HG03060 (cell line): ENCODE results near the gene PROKR2.

Experiments
- ATAC-seq: cut with Tn5 transposase; IDR thresholded peaks from one replicate; pipeline ENCODE4 v1.9.1; 2021; ENCODE audit warnings: low read depth, moderate number of reproducible peaks; ENCODE audit not compliant: unreplicated experiment

PROKR2 gene

DNA sequence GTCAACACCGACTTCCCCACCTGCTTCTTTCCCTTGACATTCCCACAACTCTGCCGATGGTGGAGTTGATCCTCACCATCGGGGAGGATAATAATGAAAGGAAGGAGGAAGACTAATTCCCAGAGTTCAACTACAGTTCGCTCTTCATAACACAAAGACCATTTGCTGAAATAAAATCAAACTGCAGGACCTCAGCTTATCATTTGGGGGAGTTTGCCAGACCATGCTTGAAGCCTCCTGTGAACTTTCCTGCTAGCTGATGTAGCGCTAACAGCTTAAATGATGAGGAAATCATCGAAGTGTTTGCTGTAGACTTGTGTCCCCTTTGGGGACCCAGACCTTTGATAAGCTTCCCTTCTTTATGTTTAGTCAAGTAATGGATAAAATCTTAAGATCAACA is 26.2 kb downstream of the PROKR2 start:
- ATAC-seq: no peak

GRCh38 chr20:5282561-5282960 is 34.2 kb downstream of the PROKR2 start:
- ATAC-seq: no peak

GRCh38 chr20:5279661-5280060 is 37.1 kb downstream of the PROKR2 start:
- no peak for ATAC-seq

DNA sequence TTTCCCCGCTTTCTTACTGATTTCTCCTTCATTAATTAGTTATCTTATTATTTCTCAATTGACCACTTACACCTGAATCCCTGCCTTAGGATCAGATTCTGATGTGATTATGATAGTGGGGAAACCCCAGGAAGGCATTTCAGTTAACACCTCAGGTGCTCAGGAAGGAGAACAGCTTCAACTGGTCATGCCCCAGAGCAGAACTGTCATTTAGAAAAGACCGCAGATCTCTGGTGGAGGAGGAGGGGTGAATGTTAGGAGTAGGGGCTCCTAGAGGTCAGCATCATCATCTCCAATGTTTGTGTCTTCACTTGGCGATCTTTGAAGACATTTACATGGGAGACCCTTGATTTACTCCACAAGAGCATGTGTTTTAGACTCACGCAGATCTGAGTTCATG is 44.5 kb downstream of the PROKR2 start:
- ATAC-seq: no peak

DNA sequence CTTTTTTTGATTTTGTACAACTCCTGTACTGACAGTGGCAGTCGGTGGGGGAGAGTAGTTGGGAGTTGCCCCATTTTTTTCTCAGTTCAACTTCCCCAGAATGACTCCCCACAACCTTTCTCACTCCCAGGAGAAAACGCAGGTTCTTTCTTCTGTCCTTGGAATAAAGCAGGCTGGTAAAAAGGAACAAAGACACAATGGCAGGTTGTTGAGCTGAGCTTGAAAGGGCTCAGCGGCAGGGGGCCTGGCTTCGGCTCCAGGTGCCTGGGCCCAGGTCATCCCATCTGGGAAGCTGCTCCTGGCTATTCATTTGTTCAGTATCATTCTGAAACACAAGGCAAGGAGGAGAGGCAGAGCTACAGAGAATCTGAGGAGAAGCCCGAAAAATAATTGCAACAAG is 46.2 kb downstream of the PROKR2 start:
- ATAC-seq: no peak

GRCh38 chr20:5268449-5268848 is 48.3 kb downstream of the PROKR2 start:
- no peak for ATAC-seq

- no peak for ATAC-seq
Observed at GRCh38 chr20:5267092-5267491, 49.7 kb downstream of the PROKR2 start.
